HCEC 1CT (cell line): Measurements from ENCODE around the gene ZBTB8OS.
"Not testable (repeated sequence)": the region's sequence is repeated elsewhere in the genome, so short reads cannot be mapped to it uniquely, and the experiment has no call there.

Experiments
- DNase-seq: peaks from one replicate; pipeline ENCODE4 v3.0.0-alpha.2; 2017

Gene ZBTB8OS

GRCh38 chr1:32647308-32648134 lies 2.8 kb downstream of the ZBTB8OS start:
- DNase-seq, result no peak

GRCh38 chr1:32644426-32644825 lies 5.9 kb downstream of the ZBTB8OS start:
- DNase-seq, result no peak

- DNase-seq, result not testable (repeated sequence)
These were observed 8.0 kb downstream of the ZBTB8OS start for GRCh38 chr1:32642292-32642827.

GRCh38 chr1:32639489-32640075 lies 10.8 kb downstream of the ZBTB8OS start:
- DNase-seq, result no peak

- no peak for DNase-seq
These were observed 13.3 kb downstream of the ZBTB8OS start for GRCh38 chr1:32636914-32637645.

- DNase-seq, result no peak
These were observed 14.7 kb downstream of the ZBTB8OS start for GRCh38 chr1:32635508-32636277.

- DNase-seq, result no peak
These were observed 17.5 kb downstream of the ZBTB8OS start for GRCh38 chr1:32632829-32633228.

- DNase-seq, result not testable (repeated sequence)
These were observed 20.2 kb downstream of the ZBTB8OS start for GRCh38 chr1:32630173-32630572.

GRCh38 chr1:32627596-32628162 lies 22.7 kb downstream of the ZBTB8OS start:
- DNase-seq, result no peak

GRCh38 chr1:32626176-32626575 lies 24.2 kb downstream of the ZBTB8OS start:
- DNase-seq, result no peak

GRCh38 chr1:32623775-32624174 lies 26.6 kb downstream of the ZBTB8OS start:
- DNase-seq, result no peak

GRCh38 chr1:32622806-32623681 lies 27.3 kb downstream of the ZBTB8OS start:
- DNase-seq, result no peak

- DNase-seq, result no peak
These were observed 28.1 kb downstream of the ZBTB8OS start for GRCh38 chr1:32622205-32622604.

GRCh38 chr1:32619701-32620485 lies 30.5 kb downstream of the ZBTB8OS start:
- DNase-seq, result peak; percentile 13

- no peak for DNase-seq
These were observed 31.6 kb downstream of the ZBTB8OS start for GRCh38 chr1:32618673-32619221.

GRCh38 chr1:32613472-32613871 lies 36.9 kb downstream of the ZBTB8OS start:
- DNase-seq, result no peak

- peak; percentile 83 for DNase-seq
These were observed 38.0 kb downstream of the ZBTB8OS start for GRCh38 chr1:32612189-32612881.

GRCh38 chr1:32611859-32612188 lies 38.5 kb downstream of the ZBTB8OS start:
- DNase-seq, result no peak

- no peak for DNase-seq
These were observed 41.2 kb downstream of the ZBTB8OS start for GRCh38 chr1:32609180-32609579.
